ENCODE results near the gene EPB41L4A.

DNA sequence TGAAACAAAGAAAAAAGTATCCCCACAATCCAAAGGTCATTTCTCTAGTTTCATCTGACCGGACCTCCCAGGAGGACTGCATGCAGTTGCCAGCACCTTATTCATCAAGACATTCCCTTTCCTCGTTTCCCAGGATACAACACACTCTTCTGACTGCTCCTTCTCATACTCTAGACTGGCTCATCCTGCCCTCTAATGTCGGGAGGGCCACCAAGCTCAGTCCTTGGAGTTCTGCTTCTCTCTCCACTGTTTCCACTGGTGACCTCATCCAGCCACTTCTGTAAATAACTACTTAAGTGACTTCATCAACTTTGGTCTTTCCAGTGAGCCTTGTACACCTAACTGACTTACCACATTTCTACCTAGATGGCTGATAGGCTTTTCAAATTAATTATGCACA lies 179.1 kb downstream of the EPB41L4A start:
- TF ChIP-seq, protein P1, sequence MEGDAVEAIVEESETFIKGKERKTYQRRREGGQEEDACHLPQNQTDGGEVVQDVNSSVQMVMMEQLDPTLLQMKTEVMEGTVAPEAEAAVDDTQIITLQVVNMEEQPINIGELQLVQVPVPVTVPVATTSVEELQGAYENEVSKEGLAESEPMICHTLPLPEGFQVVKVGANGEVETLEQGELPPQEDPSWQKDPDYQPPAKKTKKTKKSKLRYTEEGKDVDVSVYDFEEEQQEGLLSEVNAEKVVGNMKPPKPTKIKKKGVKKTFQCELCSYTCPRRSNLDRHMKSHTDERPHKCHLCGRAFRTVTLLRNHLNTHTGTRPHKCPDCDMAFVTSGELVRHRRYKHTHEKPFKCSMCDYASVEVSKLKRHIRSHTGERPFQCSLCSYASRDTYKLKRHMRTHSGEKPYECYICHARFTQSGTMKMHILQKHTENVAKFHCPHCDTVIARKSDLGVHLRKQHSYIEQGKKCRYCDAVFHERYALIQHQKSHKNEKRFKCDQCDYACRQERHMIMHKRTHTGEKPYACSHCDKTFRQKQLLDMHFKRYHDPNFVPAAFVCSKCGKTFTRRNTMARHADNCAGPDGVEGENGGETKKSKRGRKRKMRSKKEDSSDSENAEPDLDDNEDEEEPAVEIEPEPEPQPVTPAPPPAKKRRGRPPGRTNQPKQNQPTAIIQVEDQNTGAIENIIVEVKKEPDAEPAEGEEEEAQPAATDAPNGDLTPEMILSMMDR (IDR thresholded peaks at IDR 0.05), result no peak
- no peak for TF ChIP-seq POLR2A (IDR thresholded peaks at IDR 0.05)

Data from lower leg skin (tissue), 3 donors.